ENCODE results near the gene SUCO. TPM values are rescaled to one million over a fixed set of nuclear protein-coding genes. Genes with fewer than 3 reads are reported as not detected.

Gene SUCO
- total RNA-seq, 1 experiment from 2014 or later, result 43.5 TPM

DNA sequence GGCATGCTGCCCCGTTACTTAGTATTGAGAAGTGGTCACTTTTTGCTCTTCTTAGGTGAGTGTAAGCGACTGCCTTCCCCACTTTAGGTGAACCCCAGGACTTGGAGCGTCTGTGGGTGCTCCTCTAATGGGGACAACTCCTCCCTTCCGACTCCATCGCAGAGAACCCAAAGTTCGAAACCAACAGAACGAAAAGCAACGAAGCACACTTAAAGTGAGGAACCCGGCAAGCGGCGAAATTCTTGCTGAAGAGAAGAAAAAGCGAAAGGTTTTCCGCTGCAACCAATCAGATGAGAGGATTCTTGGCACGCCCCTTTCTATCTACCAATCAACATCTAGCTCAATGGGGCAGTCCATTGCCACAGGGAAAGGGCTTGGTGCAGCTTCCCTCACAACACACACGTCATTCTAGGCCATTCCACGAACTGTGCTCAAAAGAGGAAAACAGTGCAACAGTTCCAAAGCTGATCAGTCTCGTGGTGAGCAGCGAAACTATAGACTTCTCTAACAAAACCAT lies 709 bp upstream of the SUCO start:
- H3K4me3 ChIP-seq, result peak overlapping the region; percentile 78
- H3K4me1 ChIP-seq, result peaks cover 2% of the 10 kb centered on the region; the same call in 1 of the 2 replicates
- DNase-seq, result peak; percentile 90 to 97
- no peaks in the 10 kb centered on the region for H3K9me3 ChIP-seq (replicated peaks)
- H3K27ac ChIP-seq, result peak overlapping the region; percentile 84
- H3K36me3 ChIP-seq, result no peaks in the 10 kb centered on the region
- no peaks in the 10 kb centered on the region for H3K27me3 ChIP-seq

DNA sequence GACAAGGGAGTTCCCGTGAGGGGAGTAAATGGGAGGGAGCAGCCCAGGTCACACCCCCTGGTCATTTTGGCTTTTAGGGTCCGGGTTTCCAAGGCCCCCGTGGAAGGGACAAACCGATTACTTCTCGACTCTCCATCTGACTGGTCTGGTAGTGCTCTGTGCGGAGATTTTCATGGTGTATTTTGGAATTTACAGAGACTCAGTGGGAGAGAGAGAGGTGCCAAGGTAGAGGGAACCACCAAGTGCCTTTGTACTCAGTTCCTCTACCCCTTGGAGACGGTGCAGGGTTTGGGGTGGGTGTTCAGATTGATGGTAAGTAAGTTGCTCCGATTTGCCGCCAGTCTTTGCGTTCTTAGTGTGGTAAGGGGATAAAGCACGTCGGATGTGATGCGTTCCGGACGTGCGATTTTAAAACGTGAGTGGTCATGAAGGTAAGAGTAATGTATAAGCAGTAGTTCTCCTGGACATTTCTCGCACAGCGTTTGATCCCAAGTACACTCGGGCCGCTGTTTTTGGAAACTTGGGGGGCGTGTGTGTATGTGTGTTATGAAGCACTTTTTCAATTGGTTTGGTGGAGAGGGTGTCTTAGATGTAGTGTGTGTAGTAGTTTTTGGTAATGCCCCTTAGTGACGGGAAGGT lies 682 bp downstream of the SUCO start:
- Histone ChIP-seq H3K27ac (peak overlapping the region; percentile 84), H3K9me3 (replicated peaks) (no peaks in the 10 kb centered on the region), H3K36me3 (no peaks in the 10 kb centered on the region), H3K4me1 (peaks cover 2% of the 10 kb centered on the region; the same call in 1 of the 2 replicates), H3K4me3 (peak overlapping the region; percentile 78), H3K27me3 (no peaks in the 10 kb centered on the region)
- peak in 1 of 2 experiments; percentile 37 for DNase-seq

DNA sequence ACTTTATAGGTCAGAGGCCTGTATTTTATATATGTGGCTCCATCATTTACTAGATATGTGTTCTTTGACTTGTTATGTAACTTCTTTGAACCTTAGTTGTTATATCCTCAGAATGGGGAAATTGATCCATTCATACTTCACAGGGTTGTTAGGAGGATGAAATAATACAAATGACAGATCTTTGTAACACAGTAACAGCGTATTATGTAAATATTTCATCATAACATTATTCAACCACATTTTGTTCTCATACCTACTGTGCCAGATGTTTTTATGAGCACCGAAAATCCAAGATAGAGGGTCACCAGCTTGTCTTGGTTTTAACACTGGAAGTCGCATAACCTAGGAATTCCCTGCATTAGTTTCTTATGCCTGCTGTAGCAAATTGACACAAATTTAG lies 3.3 kb downstream of the SUCO start:
- no peak overlapping the region for H3K27ac ChIP-seq
- no peaks in the 10 kb centered on the region for H3K27me3 ChIP-seq
- H3K4me3 ChIP-seq, result no peak overlapping the region
- DNase-seq, result no peak
- no peaks in the 10 kb centered on the region for H3K36me3 ChIP-seq
- H3K4me1 ChIP-seq, result 0 out of 2 replicates have a peak, but pooled peaks cover 2% of the 10 kb centered on the region
- H3K9me3 ChIP-seq (replicated peaks), result no peaks in the 10 kb centered on the region

DNA sequence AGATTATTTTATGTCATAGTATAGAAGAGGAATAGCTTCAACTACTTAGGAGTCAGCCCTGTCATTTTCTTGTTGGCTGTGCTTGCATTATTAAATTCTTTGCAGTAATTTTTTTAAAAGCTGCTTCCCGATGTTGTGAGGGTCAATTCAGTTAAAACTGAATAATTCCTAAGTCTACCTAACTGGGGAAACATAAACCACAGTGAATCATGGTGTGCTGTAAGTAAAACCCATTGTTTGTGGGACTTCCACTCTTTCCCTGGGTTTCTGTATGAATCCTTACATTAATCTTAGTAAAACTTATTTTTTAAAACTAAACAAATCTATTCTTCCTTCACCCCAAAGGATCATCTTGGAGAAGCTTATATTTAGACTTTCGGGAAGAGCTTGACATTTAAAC lies 4.4 kb downstream of the SUCO start:
- H3K4me3 ChIP-seq, result no peak overlapping the region
- H3K27me3 ChIP-seq, result no peaks in the 10 kb centered on the region
- H3K9me3 ChIP-seq (replicated peaks), result no peaks in the 10 kb centered on the region
- no peak overlapping the region for H3K27ac ChIP-seq
- H3K4me1 ChIP-seq, result 0 out of 2 replicates have a peak, but pooled peaks cover 2% of the 10 kb centered on the region
- no peaks in the 10 kb centered on the region for H3K36me3 ChIP-seq
- no peak for DNase-seq

DNA sequence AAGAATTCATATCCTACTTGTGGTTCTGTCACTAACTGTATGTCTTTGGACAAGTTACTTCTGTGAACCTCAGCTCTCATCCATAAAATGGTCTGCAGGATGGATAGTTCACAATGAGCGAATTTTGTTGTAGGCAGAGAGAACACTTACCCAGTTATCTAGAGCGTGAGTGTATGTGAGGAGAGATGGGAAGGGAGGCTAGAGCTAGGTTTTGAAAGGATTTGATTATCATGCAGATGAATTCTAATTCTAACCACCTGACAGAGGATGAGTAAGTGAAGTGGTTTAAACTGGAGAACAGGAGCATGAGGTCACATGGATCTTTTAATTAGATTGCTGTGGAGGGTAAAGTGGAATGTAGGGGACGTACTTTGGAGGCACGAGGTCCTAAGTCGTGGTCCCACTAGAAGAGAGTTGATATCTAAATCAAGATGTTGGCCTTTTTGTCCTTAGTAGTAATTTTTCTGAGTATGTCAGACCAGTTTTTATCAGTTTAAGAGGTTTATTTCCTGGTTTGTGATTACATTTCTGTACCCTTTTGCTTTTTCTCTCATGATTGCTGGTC lies 5.0 kb downstream of the SUCO start:
- no peak for DNase-seq
- Histone ChIP-seq H3K27ac (no peak overlapping the region), H3K4me1 (0 out of 2 replicates have a peak, but pooled peaks cover 2% of the 10 kb centered on the region), H3K4me3 (no peak overlapping the region), H3K27me3 (no peaks in the 10 kb centered on the region), H3K9me3 (replicated peaks) (no peaks in the 10 kb centered on the region), H3K36me3 (no peaks in the 10 kb centered on the region)

DNA sequence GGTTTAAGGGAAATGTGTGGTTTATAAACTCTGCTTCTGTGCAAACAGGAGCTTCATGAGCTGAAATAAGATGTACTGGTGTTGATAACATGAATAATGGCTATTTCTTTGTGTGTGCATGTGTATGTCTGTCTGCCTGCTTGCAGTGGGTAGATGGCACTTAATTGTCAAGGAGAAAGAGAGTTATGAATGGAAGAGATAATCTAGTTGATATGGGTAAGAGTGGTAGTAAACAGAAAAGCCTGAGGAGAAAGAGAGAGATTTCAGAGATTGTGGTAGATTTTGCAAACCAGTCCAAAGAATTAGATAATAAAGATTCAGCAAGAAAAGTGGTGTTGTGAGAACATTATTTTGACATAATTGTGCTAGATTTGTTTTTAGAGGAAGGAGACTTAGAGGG lies 7.7 kb downstream of the SUCO start:
- H3K4me3 ChIP-seq, result no peak overlapping the region
- H3K36me3 ChIP-seq, result no peaks in the 10 kb centered on the region
- H3K27me3 ChIP-seq, result no peaks in the 10 kb centered on the region
- H3K9me3 ChIP-seq (replicated peaks), result no peaks in the 10 kb centered on the region
- H3K4me1 ChIP-seq, result no peaks in the 10 kb centered on the region
- no peak overlapping the region for H3K27ac ChIP-seq
- no peak for DNase-seq

DNA sequence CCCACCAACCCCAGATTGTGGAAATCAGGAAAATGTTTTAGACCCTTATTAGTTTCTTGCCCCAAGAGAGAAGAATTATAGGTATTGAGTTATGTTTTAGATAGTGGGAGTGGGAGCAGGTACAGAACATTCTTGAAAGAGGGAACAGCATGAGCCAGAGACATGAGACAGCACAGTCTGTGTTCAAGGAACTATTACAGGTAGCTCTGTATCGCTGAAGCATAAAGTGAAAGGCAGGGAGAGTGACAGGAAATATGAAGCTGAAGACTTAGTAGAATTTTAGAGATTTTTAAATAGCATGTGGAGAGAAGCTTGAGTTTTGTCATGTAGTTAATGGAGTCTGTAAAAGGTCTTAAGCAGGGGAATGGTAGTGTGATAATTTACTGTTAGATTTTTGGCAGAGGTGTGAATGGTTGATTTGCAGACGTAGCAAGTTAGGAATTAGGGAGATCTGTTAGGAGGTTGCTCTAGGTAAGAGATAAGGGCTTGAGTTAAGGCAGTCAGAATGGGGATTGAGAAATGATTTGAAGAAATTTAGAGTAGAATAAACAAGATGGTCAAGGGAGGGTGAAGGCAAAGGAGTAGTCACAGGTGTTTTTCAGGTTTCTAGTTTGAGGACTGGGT lies 11.6 kb downstream of the SUCO start:
- DNase-seq, result no peak
- Histone ChIP-seq H3K27me3 (no peaks in the 10 kb centered on the region), H3K27ac (no peak overlapping the region), H3K9me3 (replicated peaks) (no peaks in the 10 kb centered on the region), H3K4me1 (no peaks in the 10 kb centered on the region), H3K36me3 (no peaks in the 10 kb centered on the region), H3K4me3 (no peak overlapping the region)

DNA sequence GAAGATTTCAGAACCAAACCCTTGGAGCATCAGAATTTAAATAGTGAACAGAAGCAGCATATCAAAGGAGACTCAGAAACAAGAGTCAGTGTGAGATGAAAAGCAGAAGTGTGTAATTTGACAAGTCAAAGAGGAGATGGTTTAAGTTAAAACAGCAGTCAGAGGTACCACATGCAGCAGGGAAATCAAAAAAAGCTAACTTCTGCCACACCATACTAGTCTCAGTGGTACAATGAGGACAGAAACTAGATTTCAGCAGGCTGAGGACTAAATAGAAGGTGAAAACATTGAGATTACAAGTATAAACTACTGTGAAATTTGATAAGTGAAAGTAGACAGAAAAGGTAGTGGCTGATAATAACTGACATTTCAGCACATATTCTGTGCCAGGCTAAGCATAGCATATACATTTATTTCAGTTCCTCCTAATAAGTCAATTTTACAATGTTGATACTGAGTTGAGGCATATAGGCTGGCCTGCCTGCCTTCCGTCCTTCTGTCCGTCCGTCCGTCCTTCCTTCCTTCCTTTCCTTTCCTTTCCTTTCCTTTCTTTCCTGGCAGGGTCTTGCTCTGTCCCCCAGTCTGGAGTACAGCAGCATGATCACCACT lies 12.6 kb downstream of the SUCO start:
- no peaks in the 10 kb centered on the region for H3K27me3 ChIP-seq
- H3K27ac ChIP-seq, result no peak overlapping the region
- H3K36me3 ChIP-seq, result no peaks in the 10 kb centered on the region
- no peak for DNase-seq
- H3K9me3 ChIP-seq (replicated peaks), result no peaks in the 10 kb centered on the region
- H3K4me3 ChIP-seq, result no peak overlapping the region
- no peaks in the 10 kb centered on the region for H3K4me1 ChIP-seq

DNA sequence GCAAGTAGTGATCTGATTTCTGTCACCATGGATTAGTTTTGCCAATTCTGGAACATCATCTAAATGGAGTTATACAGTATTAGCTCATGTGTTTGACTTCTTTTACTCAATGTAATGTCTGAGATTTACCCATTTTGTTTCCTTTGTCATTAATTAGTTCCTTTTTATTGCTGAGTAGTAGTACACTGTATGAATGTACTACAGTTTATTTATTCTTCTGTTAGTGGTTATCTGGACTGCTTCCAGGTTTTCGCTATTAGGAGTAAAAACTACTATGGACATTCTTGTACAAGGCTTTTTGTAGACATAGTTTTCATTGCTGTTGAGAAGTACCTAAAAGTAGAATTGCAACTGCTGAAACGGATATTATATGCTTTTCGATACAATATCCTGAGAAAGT lies 14.1 kb downstream of the SUCO start:
- no peak for DNase-seq
- Histone ChIP-seq H3K4me3 (no peak overlapping the region), H3K4me1 (no peaks in the 10 kb centered on the region), H3K27ac (no peak overlapping the region), H3K27me3 (no peaks in the 10 kb centered on the region), H3K9me3 (replicated peaks) (no peaks in the 10 kb centered on the region), H3K36me3 (no peaks in the 10 kb centered on the region)

DNA sequence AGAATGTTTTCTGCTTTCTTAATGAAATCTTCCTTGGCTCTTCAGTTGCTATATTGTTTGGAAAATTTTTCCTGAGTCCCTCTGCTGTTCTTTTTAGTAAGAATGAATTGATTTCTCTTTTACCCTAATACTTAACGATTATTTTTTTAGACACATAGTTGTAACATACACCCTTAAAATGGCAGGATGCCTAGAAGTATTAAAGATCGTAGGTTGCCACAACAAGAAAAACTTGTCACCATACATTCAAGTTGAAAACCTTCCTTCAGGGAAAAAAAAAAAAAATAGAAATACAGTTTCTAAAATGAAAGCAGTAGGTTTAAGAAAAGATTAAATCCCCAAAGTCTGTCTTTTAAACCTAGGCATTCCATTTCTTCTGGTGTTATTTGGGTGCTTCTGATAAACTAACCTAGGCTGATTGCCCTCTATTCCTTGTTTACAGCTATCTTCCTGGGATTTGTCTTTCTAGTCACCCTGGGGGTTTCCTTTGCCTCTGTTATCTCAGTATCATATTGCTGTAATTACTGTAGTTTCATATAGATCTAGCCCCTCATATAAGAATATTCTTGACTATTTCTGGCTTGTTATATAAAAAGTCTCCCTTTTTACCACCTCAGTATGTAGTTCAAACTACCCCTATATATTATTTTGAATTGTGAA lies 16.8 kb downstream of the SUCO start:
- Histone ChIP-seq H3K4me3 (no peak overlapping the region), H3K36me3 (no peaks in the 10 kb centered on the region; the same call in 1 of the 2 replicates), H3K27ac (no peak overlapping the region), H3K27me3 (no peaks in the 10 kb centered on the region), H3K4me1 (no peaks in the 10 kb centered on the region), H3K9me3 (replicated peaks) (no peaks in the 10 kb centered on the region)
- no peak for DNase-seq

DNA sequence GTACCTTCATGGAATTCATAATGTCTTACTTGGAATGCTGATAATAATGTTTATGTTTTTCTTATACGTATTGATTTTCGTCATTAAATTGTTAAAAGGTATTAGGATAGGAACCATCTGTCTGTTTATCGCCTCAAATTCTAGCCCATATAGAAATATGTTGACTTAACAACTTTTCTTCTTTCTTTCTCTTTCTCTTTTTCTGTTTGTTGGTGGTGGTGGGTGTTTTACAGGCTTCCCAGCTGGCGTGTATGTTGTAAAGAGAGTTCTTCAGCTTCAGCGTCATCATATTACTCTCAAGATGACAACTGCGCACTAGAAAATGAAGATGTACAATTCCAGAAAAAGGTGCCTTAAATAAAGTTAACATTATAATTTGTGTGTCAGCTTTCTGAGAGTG lies 18.3 kb downstream of the SUCO start:
- no peak for DNase-seq
- no peaks in the 10 kb centered on the region for H3K27me3 ChIP-seq
- H3K9me3 ChIP-seq (replicated peaks), result no peaks in the 10 kb centered on the region
- H3K4me3 ChIP-seq, result no peak overlapping the region
- no peaks in the 10 kb centered on the region; the same call in 1 of the 2 replicates for H3K36me3 ChIP-seq
- H3K27ac ChIP-seq, result no peak overlapping the region
- H3K4me1 ChIP-seq, result no peaks in the 10 kb centered on the region

DNA sequence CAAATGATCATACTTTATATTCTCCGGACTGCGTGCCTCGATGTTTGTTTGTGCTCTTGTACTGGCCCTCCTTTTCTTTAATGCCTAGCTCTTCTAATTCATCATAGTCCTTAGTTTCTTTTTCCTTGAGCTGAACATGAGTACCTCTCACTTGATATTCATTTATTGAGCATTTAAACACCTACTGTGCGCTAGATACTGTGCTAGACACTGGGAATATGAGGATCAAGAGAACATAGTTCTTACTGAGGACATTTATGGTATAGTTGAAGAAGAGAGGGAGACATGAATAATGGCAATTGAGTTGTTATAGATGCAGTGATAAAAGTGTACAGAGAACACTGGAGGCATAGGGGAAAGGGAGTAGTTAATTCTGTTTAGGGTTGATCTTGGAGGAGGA lies 22.0 kb downstream of the SUCO start:
- H3K27ac ChIP-seq, result no peak overlapping the region
- H3K27me3 ChIP-seq, result no peaks in the 10 kb centered on the region
- H3K36me3 ChIP-seq, result peaks cover 2% of the 10 kb centered on the region; the same call in 1 of the 2 replicates
- H3K9me3 ChIP-seq (replicated peaks), result no peaks in the 10 kb centered on the region
- no peak overlapping the region for H3K4me3 ChIP-seq
- no peaks in the 10 kb centered on the region for H3K4me1 ChIP-seq
- no peak for DNase-seq

DNA sequence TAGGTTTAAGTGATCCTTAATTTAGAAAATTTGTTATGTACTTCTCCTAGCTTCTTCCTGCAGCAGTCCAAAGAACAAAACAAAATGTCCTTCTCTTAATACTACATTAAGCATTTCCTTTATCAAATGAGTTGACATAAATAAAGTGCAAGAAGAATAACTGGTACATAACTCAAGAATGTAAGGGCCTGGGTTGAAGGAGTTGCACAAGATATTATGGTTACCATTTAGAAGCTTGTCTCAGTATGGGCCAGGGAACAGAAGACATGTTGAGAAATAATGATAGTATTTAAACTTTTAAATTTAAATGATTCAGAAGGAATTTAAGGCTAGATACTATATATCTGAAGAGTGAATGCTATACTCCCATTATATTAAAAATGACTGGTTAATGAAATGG lies 23.5 kb downstream of the SUCO start:
- H3K4me3 ChIP-seq, result no peak overlapping the region
- peaks cover 4% of the 10 kb centered on the region; the same call in 1 of the 2 replicates for H3K36me3 ChIP-seq
- no peak overlapping the region for H3K27ac ChIP-seq
- no peaks in the 10 kb centered on the region for H3K9me3 ChIP-seq (replicated peaks)
- no peak for DNase-seq
- no peaks in the 10 kb centered on the region for H3K4me1 ChIP-seq
- no peaks in the 10 kb centered on the region for H3K27me3 ChIP-seq

DNA sequence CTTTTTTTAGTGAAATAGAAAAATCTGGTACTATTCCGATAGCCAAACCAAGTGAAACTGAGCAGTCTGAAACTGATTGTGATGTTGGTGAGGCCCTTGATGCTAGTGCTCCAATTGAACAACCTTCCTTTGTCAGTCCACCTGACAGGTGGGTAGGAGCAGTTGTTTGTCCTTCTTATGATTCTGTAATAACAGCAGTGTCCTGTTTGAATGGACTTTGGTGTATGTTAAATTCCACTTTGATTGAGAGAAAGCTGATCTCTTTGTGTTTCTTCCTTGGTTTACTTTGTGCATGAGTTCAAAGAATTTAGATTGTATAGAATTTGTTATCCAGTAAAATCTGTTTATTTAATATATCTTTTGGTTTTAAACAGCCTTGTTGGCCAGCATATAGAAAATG lies 24.3 kb downstream of the SUCO start:
- H3K27me3 ChIP-seq, result no peaks in the 10 kb centered on the region
- H3K4me3 ChIP-seq, result no peak overlapping the region
- no peak overlapping the region for H3K27ac ChIP-seq
- no peaks in the 10 kb centered on the region for H3K4me1 ChIP-seq
- peaks cover 10% of the 10 kb centered on the region for H3K36me3 ChIP-seq
- H3K9me3 ChIP-seq (replicated peaks), result no peaks in the 10 kb centered on the region
- DNase-seq, result no peak
